ENCODE measurements around the gene PABPN1L.
"Not testable (repeated sequence)": the region's sequence is repeated elsewhere in the genome, so short reads cannot be mapped to it uniquely, and the experiment has no call there.

The PABPN1L gene

DNA sequence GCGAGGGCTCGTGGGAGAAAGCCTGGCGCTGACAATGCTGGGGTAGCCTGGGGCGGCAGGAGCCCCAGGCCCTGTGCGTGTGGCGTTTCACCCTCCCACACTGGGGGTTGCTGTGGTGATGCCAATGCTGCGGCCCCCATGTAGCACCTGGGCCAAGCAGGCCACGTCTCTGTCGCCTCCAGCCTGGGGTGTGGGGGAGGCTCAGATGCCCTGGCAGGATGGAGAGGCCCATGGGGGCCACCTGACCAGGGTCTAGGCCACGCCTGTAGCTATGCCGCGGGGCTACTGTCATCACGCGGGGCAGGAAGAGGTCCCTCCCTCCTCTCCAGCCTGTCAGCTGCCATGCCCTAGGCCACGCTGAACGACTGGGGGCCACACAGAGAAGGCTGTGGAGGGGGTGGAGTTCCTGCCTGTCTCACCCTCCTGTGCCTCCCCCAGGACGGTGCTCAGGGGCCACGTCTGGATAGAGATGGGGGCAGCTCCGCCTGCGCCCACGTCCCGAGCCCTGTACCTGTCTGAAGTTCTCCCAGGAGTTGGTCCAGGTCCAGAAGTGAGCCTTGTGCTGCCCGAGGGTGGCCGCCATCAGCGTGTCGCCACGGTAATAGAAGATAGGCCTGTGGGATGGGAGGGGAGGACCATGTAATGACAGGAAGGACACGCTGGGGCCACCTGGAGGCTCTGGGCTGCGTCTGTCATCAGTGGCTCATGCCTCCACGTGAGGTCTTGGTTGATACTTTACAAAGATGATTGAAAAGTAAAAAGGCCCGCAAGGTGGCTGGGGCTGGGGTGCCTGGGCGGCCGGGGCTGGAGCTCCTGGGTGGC is 42.0 kb downstream of the PABPN1L start:
- in situ Hi-C loops (cut with HindIII; ENCODE audit: low sequenced_read_pairs): no loop called here
- no peak overlapping the region for H3K4me3 ChIP-seq (ENCODE audit: low read depth, low read length)
- no peak for TF ChIP-seq CTCF (IDR thresholded peaks at IDR 0.05; ENCODE audit: low read depth, low read length)

DNA sequence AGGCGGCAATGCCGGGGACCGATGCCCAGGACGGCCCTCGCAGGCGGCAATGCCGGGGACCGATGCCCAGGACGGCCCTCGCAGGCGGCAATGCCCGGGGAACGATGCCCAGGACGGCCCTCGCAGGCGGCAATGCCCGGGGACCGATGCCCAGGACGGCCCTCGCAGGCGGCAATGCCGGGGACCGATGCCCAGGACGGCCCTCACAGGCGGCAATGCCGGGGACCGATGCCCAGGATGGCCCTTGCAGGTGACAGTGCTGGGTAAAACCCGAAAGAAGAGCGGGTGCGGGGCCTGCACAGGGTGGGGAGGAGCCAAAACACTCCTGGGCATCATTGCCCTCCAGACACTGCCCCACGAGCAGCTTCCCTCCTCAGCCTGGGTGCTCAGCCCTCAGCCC is 42.8 kb downstream of the PABPN1L start:
- H3K4me3 ChIP-seq (ENCODE audit: low read depth, low read length); in situ Hi-C loops (cut with HindIII; ENCODE audit: low sequenced_read_pairs): not testable (repeated sequence)

More for the DNA sequence above, 42.0 kb downstream of the PABPN1L start:
- no peak for DNase-seq (ENCODE audit: low read depth, low spot score)

GRCh38 chr16:88822281-88823040 is 44.0 kb downstream of the PABPN1L start:
- no peak overlapping the region for H3K4me3 ChIP-seq (ENCODE audit: low read depth, low read length)
- in situ Hi-C loops (cut with HindIII; ENCODE audit: low sequenced_read_pairs): no loop called here
- TF ChIP-seq CTCF (IDR thresholded peaks at IDR 0.05; ENCODE audit: low read depth, low read length): no peak
- no peak for DNase-seq (ENCODE audit: low read depth, low spot score)

More for the DNA sequence above, 42.8 kb downstream of the PABPN1L start:
- DNase-seq (ENCODE audit: low read depth, low spot score): not testable (repeated sequence)

DNA sequence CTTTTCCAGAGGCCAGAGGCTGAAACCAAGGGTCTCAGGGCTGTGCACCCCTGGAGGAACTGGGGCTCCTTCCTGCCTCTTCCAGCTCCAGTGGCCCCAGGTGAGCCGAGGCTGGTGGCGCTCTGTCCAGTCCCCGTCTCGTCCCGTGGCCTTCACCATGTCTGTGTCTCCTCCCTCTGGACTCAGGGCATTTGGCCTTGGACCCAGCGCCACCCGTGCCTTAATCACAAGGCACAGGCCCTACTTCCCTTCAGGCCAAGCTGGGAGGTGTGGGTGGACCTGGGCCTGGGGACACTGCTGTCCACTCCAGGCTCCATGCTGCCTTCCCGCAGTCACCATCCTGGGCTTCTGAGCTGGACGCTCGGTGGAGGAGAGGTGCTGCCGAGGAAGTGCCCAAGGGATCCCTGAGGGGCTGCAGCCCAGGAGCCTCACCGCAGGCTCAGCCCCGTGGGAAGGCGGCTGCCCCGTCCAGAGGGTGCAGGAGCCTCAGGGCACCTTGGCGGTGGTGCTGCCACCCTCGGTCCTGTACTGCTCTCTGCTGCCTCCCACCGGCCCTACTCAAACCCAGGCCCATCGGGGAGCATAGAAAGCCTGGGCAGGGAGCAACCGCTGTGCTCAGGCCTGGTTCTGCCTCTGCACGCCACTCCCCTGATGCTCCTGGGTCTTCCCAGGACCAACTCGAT is 45.2 kb downstream of the PABPN1L start:
- in situ Hi-C loops (cut with HindIII; ENCODE audit: low sequenced_read_pairs): no loop called here
- DNase-seq (ENCODE audit: low read depth, low spot score): no peak
- no peak for TF ChIP-seq CTCF (IDR thresholded peaks at IDR 0.05; ENCODE audit: low read depth, low read length)
- H3K4me3 ChIP-seq (ENCODE audit: low read depth, low read length): no peak overlapping the region

GRCh38 chr16:88820385-88821025 is 46.0 kb downstream of the PABPN1L start:
- in situ Hi-C loops (cut with HindIII; ENCODE audit: low sequenced_read_pairs): no loop called here
- no peak for DNase-seq (ENCODE audit: low read depth, low spot score)
- TF ChIP-seq CTCF (IDR thresholded peaks at IDR 0.05; ENCODE audit: low read depth, low read length): no peak
- H3K4me3 ChIP-seq (ENCODE audit: low read depth, low read length): no peak overlapping the region

GRCh38 chr16:88819126-88819525 is 47.3 kb downstream of the PABPN1L start:
- in situ Hi-C loops (cut with HindIII; ENCODE audit: low sequenced_read_pairs): no loop called here
- DNase-seq (ENCODE audit: low read depth, low spot score): no peak

More at GRCh38 chr16:88819126-88819525, 47.3 kb downstream of the PABPN1L start:
- H3K4me3 ChIP-seq (ENCODE audit: low read depth, low read length): no peak overlapping the region
- no peak for TF ChIP-seq CTCF (IDR thresholded peaks at IDR 0.05; ENCODE audit: low read depth, low read length)
